ENCODE data around the gene ZC3H18. TPM values are rescaled to one million over a fixed set of nuclear protein-coding genes. Genes with fewer than 3 reads are reported as not detected.

ZC3H18 gene
- total and polyA plus RNA-seq, 7 donors = 9.6 to 37.7 (median 16.1) TPM

- intact Hi-C loops (cut with DNase I) = no loop called here
- Histone ChIP-seq H3K9me3 (no peaks in the 10 kb centered on the region), H3K4me3 (no peak overlapping the region), H3K36me3 (peaks cover 0 to 9% (median 0%) of the 10 kb centered on the region in 4 donors), H3K4me1 (peaks cover 0 to 6% (median 0%) of the 10 kb centered on the region in 4 donors), H3K27me3 (peaks cover 14 to 44% (median 26%) of the 10 kb centered on the region in 3 donors), H3K27ac (no peak overlapping the region)
- TF ChIP-seq EP300 (IDR thresholded peaks at IDR 0.05) (no peak), POLR2A (IDR thresholded peaks at IDR 0.05) (no peak), CTCF (IDR thresholded peaks at IDR 0.05) (no peak), POLR2AphosphoS5 (IDR thresholded peaks at IDR 0.05) (no peak)
- no peak for DNase-seq
- 82 to 88% methylated on average over 22 of the region's 22 CpGs for WGBS, 2 donors
These were observed 106.5 kb downstream of the ZC3H18 start for GRCh38 chr16:88676502-88677242.

GRCh38 chr16:88677721-88678120 is 107.5 kb downstream of the ZC3H18 start:
- no peak for TF ChIP-seq CTCF (IDR thresholded peaks at IDR 0.05)
- TF ChIP-seq EP300 (IDR thresholded peaks at IDR 0.05) = no peak
- TF ChIP-seq POLR2AphosphoS5 (IDR thresholded peaks at IDR 0.05) = no peak
- TF ChIP-seq POLR2A (IDR thresholded peaks at IDR 0.05) = no peak
- intact Hi-C loops (cut with DNase I) = no loop called here
- Histone ChIP-seq H3K9me3 (no peaks in the 10 kb centered on the region), H3K27me3 (peaks cover 14 to 51% (median 32%) of the 10 kb centered on the region in 3 donors), H3K4me1 (peaks cover 0 to 6% (median 0%) of the 10 kb centered on the region in 4 donors), H3K4me3 (no peak overlapping the region), H3K27ac (no peak overlapping the region), H3K36me3 (peaks cover 0 to 9% (median 0%) of the 10 kb centered on the region in 4 donors)
- WGBS, 2 donors = 78 to 83% methylated on average over 13 of the region's 13 CpGs
- DNase-seq = no peak

- H3K4me3 ChIP-seq = no peak overlapping the region
These were observed 108.2 kb downstream of the ZC3H18 start for GRCh38 chr16:88678224-88678979.

GRCh38 chr16:88680554-88681083 is 110.4 kb downstream of the ZC3H18 start:
- 80 to 87% methylated on average over 5 of the region's 5 CpGs for WGBS, 2 donors
- TF ChIP-seq POLR2A (IDR thresholded peaks at IDR 0.05) (no peak), EP300 (IDR thresholded peaks at IDR 0.05) (no peak), CTCF (IDR thresholded peaks at IDR 0.05) (no peak), POLR2AphosphoS5 (IDR thresholded peaks at IDR 0.05) (no peak)
- H3K4me1 ChIP-seq = peaks cover 0 to 11% (median 2%) of the 10 kb centered on the region in 4 donors
- H3K27ac ChIP-seq = no peak overlapping the region
- intact Hi-C loops (cut with DNase I) = no loop called here
- H3K4me3 ChIP-seq = no peak overlapping the region
- no peaks in the 10 kb centered on the region for H3K9me3 ChIP-seq
- no peak for DNase-seq
- no peaks in the 10 kb centered on the region for H3K36me3 ChIP-seq
- peaks cover 29 to 80% (median 53%) of the 10 kb centered on the region in 3 donors for H3K27me3 ChIP-seq

More at GRCh38 chr16:88678224-88678979, 108.2 kb downstream of the ZC3H18 start:
- Histone ChIP-seq H3K36me3 (peaks cover 0 to 9% (median 0%) of the 10 kb centered on the region in 4 donors), H3K4me1 (peaks cover 0 to 6% (median 0%) of the 10 kb centered on the region in 4 donors), H3K27me3 (peaks cover 18 to 58% (median 32%) of the 10 kb centered on the region in 3 donors), H3K27ac (no peak overlapping the region), H3K9me3 (no peaks in the 10 kb centered on the region)
- intact Hi-C loops (cut with DNase I) = no loop called here
- no peak for DNase-seq
- WGBS, 2 donors = 58 to 82% methylated on average over 32 of the region's 32 CpGs
- TF ChIP-seq CTCF (IDR thresholded peaks at IDR 0.05) (no peak), EP300 (IDR thresholded peaks at IDR 0.05) (no peak), POLR2A (IDR thresholded peaks at IDR 0.05) (no peak), POLR2AphosphoS5 (IDR thresholded peaks at IDR 0.05) (no peak)
